ENCODE data around the gene PHKG1. TPM values are rescaled to one million over a fixed set of nuclear protein-coding genes. Genes with fewer than 3 reads are reported as not detected.
"Not testable (repeated sequence)": the region's sequence is repeated elsewhere in the genome, so short reads cannot be mapped to it uniquely, and the experiment has no call there.

Gene PHKG1
- total RNA-seq = 2.0 and 3.4 TPM in 2 replicates

GRCh38 chr7:56092789-56093531 lies at the start of gene PHKG1:
Gene PHKG1, minus strand, starts transcription at chr7:56092952. Its CDS starts 4,011 bp downstream, at chr7:56088941.
- DNase-seq (no peak), ATAC-seq (ENCODE audit: low read depth) (no peak)
- Mint-ChIP-seq H3K9me3 (no peaks in the 10 kb centered on the region), H3K4me3 (no peak within 1 kb of the TSS), H3K27me3 (no peaks in the 10 kb centered on the region), H3K4me1 (no peaks in the 10 kb centered on the region), H3K27ac (peak within 1 kb of the TSS; percentile 18), H3K36me3 (ENCODE audit: low read depth) (peaks cover 14% of the 10 kb centered on the region)
- POLR2A ChIA-PET = interaction anchor here (0.6 kb wide), 1 partner anchor 17 kb away, joined by 3 read pairs; no protein-coding TSS in a partner anchor
- intact Hi-C loops (cut with micrococcal nuclease) = no loop called here
- no peak for TF ChIP-seq CTCF (IDR thresholded peaks at IDR 0.05)
- CTCF ChIA-PET = no interaction called here

- H3K27ac Mint-ChIP-seq; intact Hi-C loops (cut with micrococcal nuclease); H3K27me3 Mint-ChIP-seq; CTCF ChIA-PET; DNase-seq; ATAC-seq (ENCODE audit: low read depth); H3K4me3 Mint-ChIP-seq; H3K4me1 Mint-ChIP-seq; H3K9me3 Mint-ChIP-seq; H3K36me3 Mint-ChIP-seq (ENCODE audit: low read depth): not testable (repeated sequence)
- POLR2A ChIA-PET = interaction anchor here (0.5 kb wide), 1 partner anchor 19 kb away, joined by 9 read pairs; no protein-coding TSS in a partner anchor
Measured at GRCh38 chr7:56131062-56131461, 38.3 kb upstream of the PHKG1 start.

- Mint-ChIP-seq H3K36me3 (ENCODE audit: low read depth) (no peaks in the 10 kb centered on the region), H3K9me3 (no peaks in the 10 kb centered on the region), H3K27me3 (peaks cover 2% of the 10 kb centered on the region), H3K27ac (no peak overlapping the region), H3K4me1 (no peaks in the 10 kb centered on the region), H3K4me3 (no peak overlapping the region)
- POLR2A ChIA-PET = no interaction called here
- CTCF ChIA-PET = no interaction called here
- ATAC-seq (ENCODE audit: low read depth) (no peak), DNase-seq (no peak)
- intact Hi-C loops (cut with micrococcal nuclease) = no loop called here
- TF ChIP-seq CTCF (IDR thresholded peaks at IDR 0.05) = no peak
Measured at GRCh38 chr7:56127241-56127975, 34.7 kb upstream of the PHKG1 start.

- ATAC-seq (ENCODE audit: low read depth) = no peak
- Mint-ChIP-seq H3K36me3 (ENCODE audit: low read depth) (no peaks in the 10 kb centered on the region), H3K27me3 (peaks cover 2% of the 10 kb centered on the region), H3K27ac (no peak overlapping the region), H3K4me1 (no peaks in the 10 kb centered on the region), H3K9me3 (no peaks in the 10 kb centered on the region), H3K4me3 (no peak overlapping the region)
- POLR2A ChIA-PET = no interaction called here
- no peak for TF ChIP-seq CTCF (IDR thresholded peaks at IDR 0.05)
- intact Hi-C loops (cut with micrococcal nuclease) = no loop called here
- DNase-seq = no peak
- CTCF ChIA-PET = no interaction called here
Measured at GRCh38 chr7:56125831-56126230, 33.1 kb upstream of the PHKG1 start.

GRCh38 chr7:56124981-56125380 lies 32.2 kb upstream of the PHKG1 start:
- Mint-ChIP-seq H3K36me3 (ENCODE audit: low read depth) (no peaks in the 10 kb centered on the region), H3K27ac (no peak overlapping the region), H3K4me3 (no peak overlapping the region), H3K27me3 (peaks cover 2% of the 10 kb centered on the region), H3K4me1 (no peaks in the 10 kb centered on the region), H3K9me3 (no peaks in the 10 kb centered on the region)
- ATAC-seq (ENCODE audit: low read depth) (no peak), DNase-seq (no peak)
- TF ChIP-seq CTCF (IDR thresholded peaks at IDR 0.05) = no peak
- POLR2A ChIA-PET = no interaction called here
- intact Hi-C loops (cut with micrococcal nuclease) = no loop called here
- CTCF ChIA-PET = no interaction called here
